NT2/D1 (cell line): ENCODE data around the gene FBXO24.
A peak's percentile ranks its signal among the peaks of the same experiment; 100 is the strongest.

Source experiments
- DNase-seq: peaks from one replicate; pipeline ENCODE4 v3.0.0-alpha.2; 2011; ENCODE audit warnings: low read depth, low spot score
- H3K27me3 ChIP-seq: 2 replicates; pipeline ENCODE4 v1.6.0; 2011; ENCODE audit warnings: mild to moderate bottlenecking; ENCODE audit not compliant: insufficient read length, insufficient read depth
- H3K36me3 ChIP-seq: 2 replicates; pipeline ENCODE4 v1.6.1; 2011; ENCODE audit warnings: mild to moderate bottlenecking, low read length, mixed read lengths; ENCODE audit not compliant: insufficient read depth, insufficient read length
- H3K4me1 ChIP-seq: 2 replicates; pipeline ENCODE4 v1.5.1; 2011; ENCODE audit not compliant: insufficient read depth, insufficient read length
- H3K4me3 ChIP-seq: 2 replicates; pipeline ENCODE4 v1.5.1; 2011; ENCODE audit warnings: low read depth; ENCODE audit not compliant: insufficient read length
- H3K9ac ChIP-seq: 2 replicates; pipeline ENCODE4 v1.6.0; 2011; ENCODE audit warnings: low read depth; ENCODE audit not compliant: insufficient read length
- H3K9me3 ChIP-seq: 2 replicates; pipeline ENCODE4 v1.5.1; 2011; ENCODE audit warnings: mild to moderate bottlenecking, low read length; ENCODE audit not compliant: insufficient read depth
- SUZ12 ChIP-seq: IDR thresholded peaks from 2 replicates; pipeline ENCODE4 v1.6.1; 2011; ENCODE audit not compliant: insufficient read length, insufficient read depth; ENCODE audit errors: extremely low read depth
- YY1 ChIP-seq: IDR thresholded peaks from 2 replicates; pipeline ENCODE4 v1.6.1; 2011; ENCODE audit not compliant: insufficient read length, insufficient read depth
- ZNF274 ChIP-seq: IDR thresholded peaks from 2 replicates; pipeline ENCODE4 v1.6.1; 2011; ENCODE audit warnings: mild to moderate bottlenecking, low read depth, low read length

FBXO24 gene

DNA sequence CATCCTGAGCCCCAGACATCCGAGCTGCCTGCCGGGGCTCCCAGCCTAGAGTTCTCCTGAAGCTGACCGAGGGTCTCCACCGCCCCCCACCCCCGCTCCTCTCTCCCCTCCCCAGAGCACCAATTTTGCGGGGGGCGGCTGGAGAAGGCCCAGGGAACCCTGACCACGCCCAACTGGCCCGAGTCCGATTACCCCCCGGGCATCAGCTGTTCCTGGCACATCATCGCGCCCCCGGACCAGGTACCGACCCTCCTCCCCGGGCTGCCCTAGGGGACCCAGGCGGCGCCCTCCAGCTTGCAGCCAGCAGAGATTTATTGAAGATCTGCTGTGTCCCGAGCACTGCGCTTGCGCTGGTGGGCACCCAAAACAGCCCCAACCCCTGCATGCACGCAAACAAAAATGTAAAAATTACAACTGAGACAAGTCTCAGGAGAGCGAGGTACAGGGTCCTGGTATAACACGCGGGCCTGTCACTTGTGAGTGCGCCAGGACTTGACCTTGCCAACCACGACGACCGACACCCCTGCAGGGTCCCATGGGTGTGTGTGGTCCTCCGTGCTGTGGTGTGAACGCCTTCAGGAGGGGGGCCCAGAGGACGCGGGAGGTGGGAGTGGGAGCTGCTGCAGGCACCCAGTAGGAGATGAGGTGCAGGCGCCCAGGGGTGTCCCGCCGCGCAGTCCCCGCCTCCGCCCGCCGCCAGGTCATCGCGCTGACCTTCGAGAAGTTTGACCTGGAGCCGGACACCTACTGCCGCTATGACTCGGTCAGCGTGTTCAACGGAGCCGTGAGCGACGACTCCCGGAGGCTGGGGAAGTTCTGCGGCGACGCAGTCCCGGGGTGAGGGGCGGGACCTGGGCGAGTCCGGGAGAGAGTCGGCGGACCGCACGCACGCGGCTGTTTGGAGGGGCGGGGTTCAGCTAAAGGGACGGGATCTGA, 19.1 kb downstream of the FBXO24 start:
- Histone ChIP-seq H3K27me3 (peaks cover 6% of the 10 kb centered on the region), H3K36me3 (peaks cover 17% of the 10 kb centered on the region), H3K9me3 (no peaks in the 10 kb centered on the region), H3K4me1 (peaks cover 5% of the 10 kb centered on the region), H3K9ac (peak overlapping the region; percentile 72), H3K4me3 (peak overlapping the region; percentile 53)
- TF ChIP-seq YY1 (no peak), ZNF274 (no peak)
- DNase-seq = no peak

DNA sequence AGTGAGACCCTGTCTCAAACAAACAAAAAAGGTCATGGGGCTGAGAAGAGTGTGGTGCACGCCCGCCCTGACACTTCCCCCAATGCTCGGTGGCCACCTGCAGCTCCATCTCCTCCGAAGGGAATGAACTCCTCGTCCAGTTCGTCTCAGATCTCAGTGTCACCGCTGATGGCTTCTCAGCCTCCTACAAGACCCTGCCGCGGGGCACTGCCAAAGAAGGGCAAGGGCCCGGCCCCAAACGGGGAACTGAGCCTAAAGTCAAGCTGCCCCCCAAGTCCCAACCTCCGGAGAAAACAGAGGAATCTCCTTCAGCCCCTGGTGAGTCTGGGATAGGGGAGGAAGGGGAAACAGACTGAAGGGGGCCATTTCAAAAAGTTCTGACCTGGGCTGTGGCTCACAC, 20.2 kb downstream of the FBXO24 start:
- Histone ChIP-seq H3K27me3 (peaks cover 6% of the 10 kb centered on the region), H3K4me3 (no peak overlapping the region), H3K9ac (no peak overlapping the region), H3K4me1 (peaks cover 2% of the 10 kb centered on the region), H3K9me3 (no peaks in the 10 kb centered on the region), H3K36me3 (peaks cover 17% of the 10 kb centered on the region)
- TF ChIP-seq SUZ12 (no peak), ZNF274 (no peak), YY1 (no peak)
- DNase-seq = no peak

DNA sequence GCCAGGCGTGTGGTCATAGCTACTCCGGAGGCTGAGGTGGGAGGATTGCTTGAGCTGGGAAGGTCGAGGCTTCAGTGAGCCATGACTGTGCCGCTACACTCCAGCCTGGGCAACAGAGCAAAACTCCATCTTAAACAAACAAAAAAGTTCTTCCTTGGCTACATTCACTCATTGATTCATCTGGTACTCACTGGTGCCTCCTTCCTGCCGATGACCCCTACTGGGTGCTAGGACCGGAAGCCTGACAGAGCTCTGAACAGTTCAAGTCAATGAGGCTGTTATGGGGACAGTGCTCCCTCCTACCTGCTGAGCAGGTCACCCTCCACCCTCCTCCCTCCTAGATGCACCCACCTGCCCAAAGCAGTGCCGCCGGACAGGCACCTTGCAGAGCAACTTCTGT, 21.0 kb downstream of the FBXO24 start:
- H3K9me3 ChIP-seq = no peaks in the 10 kb centered on the region
- no peak for TF ChIP-seq ZNF274
- no peak for TF ChIP-seq YY1
- no peak for TF ChIP-seq SUZ12
- H3K9ac ChIP-seq = no peak overlapping the region
- DNase-seq = no peak
- H3K4me3 ChIP-seq = no peak overlapping the region
- peaks cover 2% of the 10 kb centered on the region for H3K4me1 ChIP-seq
- peaks cover 6% of the 10 kb centered on the region for H3K27me3 ChIP-seq
- peaks cover 17% of the 10 kb centered on the region for H3K36me3 ChIP-seq

- H3K4me3 ChIP-seq = no peak overlapping the region
- DNase-seq = no peak
- no peak overlapping the region for H3K9ac ChIP-seq
- H3K27me3 ChIP-seq = peaks cover 6% of the 10 kb centered on the region
- H3K36me3 ChIP-seq = peaks cover 17% of the 10 kb centered on the region
- no peak for TF ChIP-seq ZNF274
- no peak for TF ChIP-seq YY1
- no peak for TF ChIP-seq SUZ12
- no peaks in the 10 kb centered on the region for H3K9me3 ChIP-seq
- H3K4me1 ChIP-seq = peaks cover 2% of the 10 kb centered on the region
These were observed 23.8 kb downstream of the FBXO24 start for GRCh38 chr7:100609958-100610357.

DNA sequence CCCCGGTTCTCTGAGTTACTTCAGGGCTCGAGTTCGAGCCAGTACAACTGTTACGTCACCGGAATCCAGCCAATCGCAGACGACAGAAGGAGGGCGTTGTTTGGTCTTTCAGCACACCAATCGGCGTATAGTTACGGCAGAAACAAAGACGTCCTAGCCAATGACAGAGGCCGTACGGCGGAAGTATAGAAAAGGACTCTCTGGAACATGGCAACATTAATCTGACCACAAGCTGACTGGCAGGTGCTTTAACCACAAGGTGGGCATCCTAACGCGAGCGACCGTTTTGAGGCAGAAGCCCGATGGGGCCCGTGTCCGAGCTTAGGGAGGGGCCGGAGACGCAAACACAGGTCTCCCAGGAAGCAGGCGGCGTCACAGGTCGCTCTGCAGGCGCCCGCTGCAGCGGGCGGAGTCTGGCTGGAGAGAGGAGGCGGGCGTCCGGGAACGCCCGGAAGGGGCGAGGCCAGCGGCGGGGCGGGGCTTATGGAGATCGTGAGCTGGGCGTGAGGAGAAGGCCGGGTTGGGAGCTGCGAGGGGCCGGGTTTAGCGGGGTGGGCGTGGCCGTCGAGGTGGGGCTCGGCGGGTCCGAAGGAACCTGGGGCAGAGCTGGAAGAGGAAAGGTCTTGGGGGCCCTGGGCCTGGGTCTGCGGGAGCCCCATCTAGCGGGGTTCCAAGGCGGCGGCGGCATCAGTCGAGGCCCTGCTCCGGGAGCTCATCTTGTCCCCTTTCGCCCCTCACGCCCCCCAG, 26.0 kb downstream of the FBXO24 start, which contains the start of gene MOSPD3:
Gene MOSPD3 (plus strand): TSS at position 558 of the 747 bp plus-strand sequence. CDS start 252 bp downstream, outside the sequence.
- peak within 1 kb of the TSS; percentile 71 for H3K4me3 ChIP-seq
- H3K4me1 ChIP-seq = no peaks in the 10 kb centered on the region
- peaks cover 9% of the 10 kb centered on the region for H3K36me3 ChIP-seq
- H3K9me3 ChIP-seq = no peaks in the 10 kb centered on the region
- peak; percentile 99 for DNase-seq
- TF ChIP-seq YY1 = no peak
- H3K9ac ChIP-seq = peak within 1 kb of the TSS; percentile 71
- no peaks in the 10 kb centered on the region for H3K27me3 ChIP-seq

- Histone ChIP-seq H3K4me3 (peak overlapping the region; percentile 71), H3K27me3 (no peaks in the 10 kb centered on the region), H3K36me3 (peaks cover 2% of the 10 kb centered on the region), H3K9ac (peak overlapping the region; percentile 71), H3K4me1 (no peaks in the 10 kb centered on the region), H3K9me3 (no peaks in the 10 kb centered on the region)
- TF ChIP-seq SUZ12 (no peak), YY1 (no peak), ZNF274 (no peak)
- DNase-seq = no peak
These were observed 26.7 kb downstream of the FBXO24 start for GRCh38 chr7:100612730-100613390.
